Measurements from ENCODE around the gene SWI5.

The SWI5 gene

DNA sequence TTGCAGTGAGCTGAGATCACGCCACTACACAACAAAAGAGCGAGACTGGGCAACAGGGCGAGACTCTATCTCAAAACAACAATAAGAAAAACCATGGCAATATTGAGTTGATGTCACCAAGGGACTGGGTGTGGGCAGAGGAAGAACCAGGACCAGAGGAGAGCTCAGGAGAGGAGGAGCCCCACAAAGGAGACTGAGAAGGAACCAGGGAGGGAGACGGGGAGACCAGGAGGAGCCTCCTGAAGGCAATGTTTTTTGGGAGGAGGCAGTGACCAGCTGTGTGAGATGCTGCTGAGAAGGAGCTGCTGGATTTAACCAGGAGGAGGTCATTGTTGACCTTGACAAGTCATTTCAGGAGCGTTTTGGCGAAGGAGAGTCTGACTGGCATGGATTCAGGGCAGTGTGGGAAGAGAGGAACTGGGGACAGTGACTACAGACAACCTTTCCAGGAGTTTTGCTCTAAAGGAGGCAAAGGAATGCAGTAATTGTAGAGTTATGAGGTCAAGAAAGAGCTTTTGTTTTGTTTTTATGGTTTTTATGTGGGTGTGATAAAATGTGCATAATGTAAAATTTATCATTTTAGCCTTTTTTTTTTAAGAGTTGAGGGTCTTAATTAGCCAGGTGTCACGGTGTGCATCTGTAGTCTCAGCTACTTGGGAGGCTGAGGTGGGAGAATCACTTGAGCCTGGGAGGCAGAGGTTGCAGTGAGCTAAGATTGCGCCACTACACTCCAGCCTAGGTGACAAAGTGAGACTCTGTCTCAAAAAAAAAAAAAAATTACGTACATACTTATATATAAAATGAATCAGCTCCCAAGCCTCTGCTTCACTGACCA is 28.3 kb downstream of the SWI5 start:
- peak overlapping the region; percentile 77 for H2AK5ac ChIP-seq (ENCODE audit: low read length, severe bottlenecking)
- peak overlapping the region; percentile 57 for H3K9ac ChIP-seq (ENCODE audit: low read length)
- no peak overlapping the region for H2BK120ac ChIP-seq (ENCODE audit: low read depth, low read length)
- H3K4me2 ChIP-seq (ENCODE audit: low read length, poor library complexity, severe bottlenecking): no peak overlapping the region
- no peak overlapping the region for H3K4me3 ChIP-seq (ENCODE audit: insufficient read depth in 1 of 2, low read depth in 1 of 2, low read length in 2 of 2)
- H2AFZ ChIP-seq (ENCODE audit: low read depth, low read length): no peak overlapping the region
- H2BK12ac ChIP-seq (ENCODE audit: low read length in 2 of 2): no peak overlapping the region
- H4K8ac ChIP-seq (ENCODE audit: low read length): no peak overlapping the region
- H2BK5ac ChIP-seq (ENCODE audit: low read depth, low read length, poor library complexity, severe bottlenecking): no peak overlapping the region
- H4K91ac ChIP-seq (ENCODE audit: low read length): peak overlapping the region; percentile 37
- WGBS: 96% methylated on average over 6 of the region's 9 CpGs
- no peak overlapping the region for H3K18ac ChIP-seq (ENCODE audit: low read depth in 1 of 2, low read length in 2 of 2)
- H3K9me3 ChIP-seq (ENCODE audit: control insufficient read depth, low read length): no peaks in the 10 kb centered on the region
- H2BK15ac ChIP-seq (ENCODE audit: low read depth, poor library complexity, severe bottlenecking): no peak overlapping the region
- DNase-seq: no peak
- no peaks in the 10 kb centered on the region for H3K27me3 ChIP-seq (ENCODE audit: control insufficient read depth in 1 of 2, insufficient read depth in 1 of 2, low read length in 2 of 2)
- peaks cover 8 to 10% of the 10 kb centered on the region in 2 experiments for H3K36me3 ChIP-seq (ENCODE audit: control insufficient read depth in 1 of 2, insufficient read depth in 2 of 2, low read depth in 1 of 2, low read length in 2 of 2)
- peak overlapping the region in 1 of 2 experiments; percentile 8 for H3K4ac ChIP-seq (ENCODE audit: low read depth in 1 of 2, low read length in 2 of 2)
- no peaks in the 10 kb centered on the region for H3K79me1 ChIP-seq (replicated peaks; ENCODE audit: low read length, poor library complexity, severe bottlenecking)
- H3K4me1 ChIP-seq (ENCODE audit: control insufficient read depth, insufficient read depth, low read depth, low read length): peaks cover 6% of the 10 kb centered on the region
- no peak overlapping the region for H3K27ac ChIP-seq (ENCODE audit: low read length, poor library complexity, severe bottlenecking)
- no peak overlapping the region for H3K23ac ChIP-seq (ENCODE audit: low read length in 2 of 2)
- H3K14ac ChIP-seq (ENCODE audit: low read length in 2 of 2): no peak overlapping the region

DNA sequence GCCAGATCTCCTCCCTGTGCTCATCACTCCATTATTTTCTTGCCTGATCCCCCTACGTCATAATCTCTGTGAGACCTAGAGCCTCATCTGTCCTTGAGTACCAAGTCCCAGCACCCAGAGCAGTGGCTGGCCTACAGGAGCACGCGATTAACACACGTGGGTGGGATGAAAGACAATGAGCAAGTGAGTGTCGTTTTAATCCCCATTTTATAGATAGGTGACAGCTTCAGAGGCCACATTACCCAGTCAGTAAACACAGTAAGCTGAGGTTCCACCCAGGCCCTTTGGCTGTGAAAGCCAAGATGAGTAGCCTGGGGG is 28.9 kb downstream of the SWI5 start:
- DNase-seq: no peak
- Histone ChIP-seq H4K8ac (ENCODE audit: low read length) (no peak overlapping the region), H3K23ac (ENCODE audit: low read length in 2 of 2) (no peak overlapping the region), H2BK120ac (ENCODE audit: low read depth, low read length) (no peak overlapping the region), H2BK12ac (ENCODE audit: low read length in 2 of 2) (no peak overlapping the region), H2AFZ (ENCODE audit: low read depth, low read length) (no peak overlapping the region), H3K14ac (ENCODE audit: low read length in 2 of 2) (no peak overlapping the region), H3K36me3 (ENCODE audit: control insufficient read depth in 1 of 2, insufficient read depth in 2 of 2, low read depth in 1 of 2, low read length in 2 of 2) (peaks cover 14 to 16% of the 10 kb centered on the region in 2 experiments), H3K4ac (ENCODE audit: low read depth in 1 of 2, low read length in 2 of 2) (no peak overlapping the region), H2BK15ac (ENCODE audit: low read depth, poor library complexity, severe bottlenecking) (no peak overlapping the region), H3K4me3 (ENCODE audit: insufficient read depth in 1 of 2, low read depth in 1 of 2, low read length in 2 of 2) (no peak overlapping the region), H3K4me2 (ENCODE audit: low read length, poor library complexity, severe bottlenecking) (no peak overlapping the region), H3K18ac (ENCODE audit: low read depth in 1 of 2, low read length in 2 of 2) (no peak overlapping the region), H3K9me3 (ENCODE audit: control insufficient read depth, low read length) (no peaks in the 10 kb centered on the region), H2AK5ac (ENCODE audit: low read length, severe bottlenecking) (no peak overlapping the region), H3K4me1 (ENCODE audit: control insufficient read depth, insufficient read depth, low read depth, low read length) (peaks cover 6% of the 10 kb centered on the region), H3K79me1 (replicated peaks; ENCODE audit: low read length, poor library complexity, severe bottlenecking) (no peaks in the 10 kb centered on the region), H4K91ac (ENCODE audit: low read length) (no peak overlapping the region), H2BK5ac (ENCODE audit: low read depth, low read length, poor library complexity, severe bottlenecking) (no peak overlapping the region), H3K9ac (ENCODE audit: low read length) (peak overlapping the region; percentile 57), H3K27ac (ENCODE audit: low read length, poor library complexity, severe bottlenecking) (no peak overlapping the region), H3K27me3 (ENCODE audit: control insufficient read depth in 1 of 2, insufficient read depth in 1 of 2, low read length in 2 of 2) (no peaks in the 10 kb centered on the region)
- 81% methylated on average over 5 of the region's 5 CpGs for WGBS

DNA sequence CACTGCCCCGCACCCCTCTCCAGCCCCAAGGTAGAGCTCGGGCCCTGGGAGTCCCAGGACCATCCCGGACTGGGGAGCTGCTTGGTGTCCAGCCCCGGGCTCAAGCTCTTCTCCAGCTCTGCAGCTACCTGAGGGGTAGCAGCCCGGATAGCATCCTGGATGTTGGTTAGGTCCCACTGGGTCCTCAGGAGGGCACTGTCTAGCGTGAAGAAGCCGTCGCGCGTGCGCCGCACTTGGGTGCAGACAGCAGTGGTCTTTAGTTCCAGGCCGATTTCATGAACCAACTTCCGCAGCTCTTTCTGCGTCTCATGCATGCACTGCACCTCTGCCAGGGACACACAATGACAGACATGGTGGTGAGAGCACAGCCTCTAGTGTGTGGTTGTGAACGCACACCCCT is 33.5 kb downstream of the SWI5 start:
- Histone ChIP-seq H2BK15ac (ENCODE audit: low read depth, poor library complexity, severe bottlenecking) (no peak overlapping the region), H3K4me2 (ENCODE audit: low read length, poor library complexity, severe bottlenecking) (no peak overlapping the region), H2BK12ac (ENCODE audit: low read length in 2 of 2) (no peak overlapping the region), H3K27ac (ENCODE audit: low read length, poor library complexity, severe bottlenecking) (no peak overlapping the region), H3K23ac (ENCODE audit: low read length in 2 of 2) (no peak overlapping the region), H3K9me3 (ENCODE audit: control insufficient read depth, low read length) (no peaks in the 10 kb centered on the region), H2BK120ac (ENCODE audit: low read depth, low read length) (no peak overlapping the region), H3K36me3 (ENCODE audit: control insufficient read depth in 1 of 2, insufficient read depth in 2 of 2, low read depth in 1 of 2, low read length in 2 of 2) (peaks cover 43 to 44% of the 10 kb centered on the region in 2 experiments), H3K4ac (ENCODE audit: low read depth in 1 of 2, low read length in 2 of 2) (no peak overlapping the region), H4K8ac (ENCODE audit: low read length) (no peak overlapping the region), H3K9ac (ENCODE audit: low read length) (no peak overlapping the region), H3K4me3 (ENCODE audit: insufficient read depth in 1 of 2, low read depth in 1 of 2, low read length in 2 of 2) (no peak overlapping the region), H3K18ac (ENCODE audit: low read depth in 1 of 2, low read length in 2 of 2) (no peak overlapping the region), H3K79me1 (replicated peaks; ENCODE audit: low read length, poor library complexity, severe bottlenecking) (no peaks in the 10 kb centered on the region), H2AK5ac (ENCODE audit: low read length, severe bottlenecking) (no peak overlapping the region), H4K91ac (ENCODE audit: low read length) (no peak overlapping the region), H3K14ac (ENCODE audit: low read length in 2 of 2) (no peak overlapping the region), H3K27me3 (ENCODE audit: control insufficient read depth in 1 of 2, insufficient read depth in 1 of 2, low read length in 2 of 2) (no peaks in the 10 kb centered on the region), H2BK5ac (ENCODE audit: low read depth, low read length, poor library complexity, severe bottlenecking) (no peak overlapping the region), H2AFZ (ENCODE audit: low read depth, low read length) (no peak overlapping the region), H3K4me1 (ENCODE audit: control insufficient read depth, insufficient read depth, low read depth, low read length) (peaks cover 4% of the 10 kb centered on the region)
- no peak for DNase-seq
- whole genome bisulfite sequencing: 99% methylated on average over 16 of the region's 16 CpGs

DNA sequence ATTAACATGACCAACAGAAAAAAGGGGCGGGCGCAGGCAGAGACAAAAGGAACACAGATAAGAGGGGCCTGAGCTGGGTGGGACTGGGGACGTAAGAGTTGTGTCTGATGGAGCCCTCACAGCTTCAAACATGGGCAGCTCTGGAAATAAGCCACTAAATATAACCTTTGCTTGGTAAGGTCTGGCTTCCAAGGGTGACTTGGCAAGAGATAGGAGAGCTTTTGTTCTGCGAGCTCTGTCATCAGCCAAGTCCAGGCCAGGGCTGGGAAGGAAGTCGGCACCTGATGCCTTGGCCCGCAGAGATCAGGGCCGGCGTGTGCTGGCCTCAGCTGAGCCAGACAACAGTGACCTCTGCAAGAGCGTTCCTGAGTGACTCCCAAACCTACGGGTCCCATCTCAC is 34.4 kb downstream of the SWI5 start:
- no peak overlapping the region for H3K27ac ChIP-seq (ENCODE audit: low read length, poor library complexity, severe bottlenecking)
- peaks cover 2% of the 10 kb centered on the region for H3K79me1 ChIP-seq (replicated peaks; ENCODE audit: low read length, poor library complexity, severe bottlenecking)
- DNase-seq: no peak
- no peak overlapping the region for H2BK15ac ChIP-seq (ENCODE audit: low read depth, poor library complexity, severe bottlenecking)
- H3K27me3 ChIP-seq (ENCODE audit: control insufficient read depth in 1 of 2, insufficient read depth in 1 of 2, low read length in 2 of 2): no peaks in the 10 kb centered on the region
- no peak overlapping the region for H3K4me3 ChIP-seq (ENCODE audit: insufficient read depth in 1 of 2, low read depth in 1 of 2, low read length in 2 of 2)
- H3K4ac ChIP-seq (ENCODE audit: low read depth in 1 of 2, low read length in 2 of 2): no peak overlapping the region
- H3K18ac ChIP-seq (ENCODE audit: low read depth in 1 of 2, low read length in 2 of 2): no peak overlapping the region
- H3K14ac ChIP-seq (ENCODE audit: low read length in 2 of 2): no peak overlapping the region
- H2BK5ac ChIP-seq (ENCODE audit: low read depth, low read length, poor library complexity, severe bottlenecking): no peak overlapping the region
- no peak overlapping the region for H4K8ac ChIP-seq (ENCODE audit: low read length)
- no peak overlapping the region for H4K91ac ChIP-seq (ENCODE audit: low read length)
- H3K9ac ChIP-seq (ENCODE audit: low read length): no peak overlapping the region
- no peak overlapping the region for H3K23ac ChIP-seq (ENCODE audit: low read length in 2 of 2)
- H2AK5ac ChIP-seq (ENCODE audit: low read length, severe bottlenecking): no peak overlapping the region
- peaks cover 51% of the 10 kb centered on the region in 2 experiments for H3K36me3 ChIP-seq (ENCODE audit: control insufficient read depth in 1 of 2, insufficient read depth in 2 of 2, low read depth in 1 of 2, low read length in 2 of 2)
- H2AFZ ChIP-seq (ENCODE audit: low read depth, low read length): no peak overlapping the region
- H3K9me3 ChIP-seq (ENCODE audit: control insufficient read depth, low read length): no peaks in the 10 kb centered on the region
- H3K4me2 ChIP-seq (ENCODE audit: low read length, poor library complexity, severe bottlenecking): no peak overlapping the region
- no peak overlapping the region for H2BK120ac ChIP-seq (ENCODE audit: low read depth, low read length)
- peaks cover 4% of the 10 kb centered on the region for H3K4me1 ChIP-seq (ENCODE audit: control insufficient read depth, insufficient read depth, low read depth, low read length)
- WGBS: 97% methylated on average over 10 of the region's 10 CpGs
- no peak overlapping the region for H2BK12ac ChIP-seq (ENCODE audit: low read length in 2 of 2)
